Medulla oblongata (tissue), 1 donor: ENCODE measurements around the gene IRF8.
A peak's percentile ranks its signal among the peaks of the same experiment; 100 is the strongest.

Experiments used
- DNase-seq: peaks from one replicate; pipeline ENCODE4 v3.0.0-alpha.2; 2015; ENCODE audit errors: extremely low spot score

IRF8 gene

DNA sequence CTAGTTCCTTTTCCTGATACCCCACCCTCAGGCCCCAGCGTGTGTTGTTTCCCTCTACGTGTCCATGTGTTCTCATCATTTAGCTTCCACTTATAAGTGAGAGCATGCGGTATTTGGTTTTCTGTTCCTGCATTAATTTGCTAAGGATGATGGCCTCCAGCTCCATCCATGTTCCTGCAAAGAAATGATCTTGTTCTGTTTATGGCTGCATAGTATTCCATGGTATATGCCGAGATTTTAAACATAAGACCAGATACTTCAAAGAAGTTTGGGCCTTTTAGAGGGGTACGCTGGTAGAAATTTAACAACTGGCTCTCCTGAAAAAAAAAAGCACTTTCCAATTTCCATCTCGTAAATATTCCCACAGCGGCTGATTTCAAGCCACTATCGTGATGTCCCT, 59.8 kb downstream of the IRF8 start:
- no peak for DNase-seq

- no peak for DNase-seq
Observed at GRCh38 chr16:85959686-85960085, 60.7 kb downstream of the IRF8 start.

DNA sequence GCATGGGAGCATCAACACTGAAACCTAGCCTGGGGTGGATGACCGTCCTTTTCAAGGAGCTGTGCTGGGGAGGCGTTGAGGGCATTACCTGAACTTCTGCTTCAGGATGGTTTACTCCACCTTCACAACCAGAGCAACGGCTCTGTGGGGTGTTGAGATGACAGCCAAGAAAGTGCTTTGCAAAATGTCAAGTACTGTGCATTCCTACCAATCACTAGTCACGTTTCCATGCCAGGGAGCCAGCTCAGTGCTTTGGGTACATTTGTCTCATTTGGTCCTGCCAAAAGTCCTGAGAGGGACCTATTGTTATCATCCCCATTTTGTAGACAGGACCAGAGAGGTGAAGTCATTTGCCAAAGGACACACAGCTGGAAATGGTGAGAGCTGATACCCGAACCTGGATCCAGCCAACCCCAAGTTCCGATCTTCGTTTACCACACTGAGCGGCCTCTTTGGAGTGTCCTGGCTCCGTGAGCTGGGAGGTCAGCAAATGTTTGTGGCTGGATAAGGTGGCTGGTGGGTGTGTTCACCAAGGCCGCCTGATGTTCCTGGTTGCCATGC, 61.6 kb downstream of the IRF8 start:
- DNase-seq: no peak

GRCh38 chr16:85961988-85962915, 63.3 kb downstream of the IRF8 start:
- no peak for DNase-seq

DNA sequence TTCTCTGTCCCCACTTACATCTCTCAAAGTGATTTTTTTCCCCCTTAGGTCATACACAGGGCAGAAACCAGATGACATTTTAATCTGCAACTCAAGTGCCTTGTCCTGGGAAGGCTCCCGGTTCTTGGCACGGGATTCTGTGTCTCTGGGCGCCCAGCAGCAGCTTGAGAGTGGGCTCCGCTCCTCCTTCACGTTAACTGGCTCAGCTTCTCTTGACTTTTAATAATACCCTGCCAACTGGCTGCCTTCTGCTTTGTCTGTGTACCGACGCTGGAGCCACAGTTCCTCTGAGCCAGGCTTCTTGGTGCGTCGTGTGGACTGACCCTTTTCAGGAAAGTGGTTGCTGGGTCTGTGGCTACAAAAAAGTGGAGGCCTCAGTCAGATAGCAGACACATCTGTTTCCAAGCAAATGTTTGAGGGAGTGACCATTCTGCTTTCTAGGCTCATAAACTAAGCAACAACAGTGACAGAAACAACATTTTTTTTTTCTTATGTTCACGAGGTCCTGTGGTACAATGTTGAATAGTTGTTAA, 64.9 kb downstream of the IRF8 start:
- peak; percentile 72 for DNase-seq

- no peak for DNase-seq
Observed at GRCh38 chr16:85965125-85965524, 66.2 kb downstream of the IRF8 start.

- no peak for DNase-seq
Observed at GRCh38 chr16:85967111-85967510, 68.1 kb downstream of the IRF8 start.

- DNase-seq: no peak
Observed at GRCh38 chr16:85968041-85968920, 69.3 kb downstream of the IRF8 start.

DNA sequence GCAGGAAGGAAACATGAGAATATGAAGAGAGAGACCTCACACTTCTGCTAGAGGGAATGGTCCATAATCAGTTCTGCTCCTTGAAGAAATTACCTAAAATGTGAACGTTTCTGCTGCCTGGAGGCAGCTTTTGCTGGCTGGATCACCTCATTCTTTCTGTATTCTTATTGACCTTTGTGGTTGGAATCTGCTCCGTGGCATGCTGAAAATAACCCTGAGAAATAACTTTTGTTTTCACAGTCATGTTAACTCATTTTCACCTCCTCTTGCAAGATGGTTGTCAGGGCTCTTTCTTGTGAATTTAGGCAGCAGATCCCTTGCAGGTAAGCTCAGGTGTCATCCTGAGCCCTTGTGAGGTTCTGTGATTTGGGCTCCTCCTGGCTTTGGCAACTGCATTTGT, 70.2 kb downstream of the IRF8 start:
- DNase-seq: no peak

- no peak for DNase-seq
Observed at GRCh38 chr16:85969591-85969990, 70.6 kb downstream of the IRF8 start.

DNA sequence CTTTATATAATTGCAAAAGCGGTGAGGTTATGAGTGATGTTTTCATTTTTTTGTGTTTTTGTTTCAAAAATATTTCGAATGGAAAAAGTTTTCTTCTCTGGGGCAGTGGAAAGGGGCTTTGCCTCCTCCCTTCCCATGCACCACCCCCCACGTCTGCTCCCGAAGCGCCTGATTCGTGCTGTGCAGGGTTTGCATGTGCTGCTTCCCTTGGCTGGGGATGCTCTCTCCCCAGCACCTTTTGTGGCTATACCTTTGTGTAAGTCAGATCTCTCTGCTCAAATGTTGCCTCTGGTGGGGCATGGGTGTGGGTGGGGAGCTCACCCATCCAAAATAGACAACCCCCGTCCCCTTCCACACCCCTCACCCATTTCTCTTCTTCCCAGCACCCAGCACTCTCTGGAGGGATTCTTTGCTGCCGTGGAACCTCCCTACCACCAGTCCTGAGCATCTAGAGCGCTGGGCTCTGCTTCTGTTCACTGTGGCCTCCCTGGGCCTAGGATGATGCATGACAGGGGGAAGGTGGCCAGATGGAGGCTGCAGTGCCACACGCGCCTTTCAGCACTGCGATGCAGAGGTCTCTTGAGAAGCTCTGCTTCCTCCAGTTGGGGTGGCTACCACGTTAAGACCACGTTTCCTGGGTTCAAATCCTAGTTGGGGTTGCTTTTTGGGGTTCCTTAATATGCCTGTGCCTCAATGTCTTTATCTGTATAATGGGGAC, 71.2 kb downstream of the IRF8 start:
- DNase-seq: no peak

- DNase-seq: no peak
Observed at GRCh38 chr16:85970738-85971137, 71.8 kb downstream of the IRF8 start.
